GM23338 (cell line): ENCODE measurements around the gene TBC1D16. TPM values are rescaled to one million over a fixed set of nuclear protein-coding genes. Genes with fewer than 3 reads are reported as not detected.

ENCODE experiments used
- ATAC-seq: fragments of 200-7000 bp; cut with Tn5 transposase; 3 replicates; pipeline ENCODE4 v1.9.1; 2020
- DNase-seq: peaks from one replicate; pipeline ENCODE4 v3.0.0-alpha.2; 2015; ENCODE audit warnings: low spot score
- H2AFZ ChIP-seq: fragments of 200-600 bp; sonication (generic); 2 replicates; pipeline ENCODE4 v1.8.0; 2016; ENCODE audit warnings: antibody characterized with exemption, mild to moderate bottlenecking, moderate library complexity
- H3F3A ChIP-seq: fragments of 200-600 bp; sonication (generic); replicated peaks from 2 replicates; pipeline ENCODE4 v1.8.0; 2017; ENCODE audit warnings: antibody characterized with exemption, mixed run types, low read depth
- H3K27ac ChIP-seq: fragments of 200-600 bp; sonication (generic); 2 replicates; pipeline ENCODE4 v1.6.1; 2016; ENCODE audit warnings: low read depth
- H3K27me3 ChIP-seq: fragments of 200-600 bp; sonication (generic); 2 replicates; pipeline ENCODE4 v1.8.0; 2016; ENCODE audit warnings: mild to moderate bottlenecking, mixed run types, moderate library complexity; ENCODE audit not compliant: insufficient read depth
- H3K36me3 ChIP-seq: fragments of 200-600 bp; sonication (generic); 2 replicates; pipeline ENCODE4 v1.8.0; 2016; ENCODE audit warnings: mild to moderate bottlenecking; ENCODE audit not compliant: insufficient read depth
- H3K4me1 ChIP-seq: fragments of 200-600 bp; sonication (generic); 2 replicates; pipeline ENCODE4 v1.8.0; 2016; ENCODE audit warnings: mild to moderate bottlenecking, moderate library complexity; ENCODE audit not compliant: insufficient read depth
- H3K4me2 ChIP-seq: fragments of 200-600 bp; sonication (generic); 2 replicates; pipeline ENCODE4 v1.7.1; 2017; ENCODE audit warnings: mixed run types
- H3K4me3 ChIP-seq: fragments of 200-600 bp; sonication (generic); 2 replicates; pipeline ENCODE4 v1.6.1; 2016; ENCODE audit warnings: mixed run types
- H3K79me2 ChIP-seq: fragments of 200-600 bp; sonication (generic); replicated peaks from 2 replicates; pipeline ENCODE4 v1.8.0; 2017; ENCODE audit warnings: mild to moderate bottlenecking; ENCODE audit not compliant: insufficient read depth
- H3K9me2 ChIP-seq: fragments of 200-600 bp; sonication (generic); 2 replicates; pipeline ENCODE4 v1.8.0; 2017; ENCODE audit not compliant: insufficient read depth
- H4K20me1 ChIP-seq: fragments of 200-600 bp; sonication (generic); replicated peaks from 2 replicates; pipeline ENCODE4 v1.8.0; 2017; ENCODE audit warnings: mild to moderate bottlenecking; ENCODE audit not compliant: insufficient read depth
- H3K27ac Mint-ChIP-seq: 2 replicates; pipeline ENCODE4 v1.8.0; 2020; ENCODE audit warnings: inconsistent platforms, mild to moderate bottlenecking, moderate library complexity, mixed read lengths
- H3K27me3 Mint-ChIP-seq: 3 replicates; pipeline ENCODE4 v1.8.0; 2022; ENCODE audit warnings: low read depth, mild to moderate bottlenecking, moderate library complexity, mixed read lengths, inconsistent platforms; ENCODE audit not compliant: insufficient read depth, poor library complexity
- H3K36me3 Mint-ChIP-seq: 3 replicates; pipeline ENCODE4 v1.8.0; 2021; ENCODE audit warnings: low read depth, mild to moderate bottlenecking, inconsistent platforms, moderate library complexity, mixed read lengths
- H3K4me1 Mint-ChIP-seq: 3 replicates; pipeline ENCODE4 v1.8.0; 2020; ENCODE audit warnings: mild to moderate bottlenecking, inconsistent platforms, mixed read lengths
- H3K4me3 Mint-ChIP-seq: 3 replicates; pipeline ENCODE4 v1.8.0; 2021; ENCODE audit warnings: moderate library complexity, mild to moderate bottlenecking, inconsistent platforms, mixed read lengths
- H3K9me3 Mint-ChIP-seq: 3 replicates; pipeline ENCODE4 v1.8.0; 2020; ENCODE audit warnings: moderate library complexity, mild to moderate bottlenecking, inconsistent platforms, mixed read lengths
- CREB1 ChIP-seq: fragments of 250-450 bp; sonication (Bioruptor Pico); IDR thresholded peaks from 2 replicates; pipeline ENCODE4 v1.5.0; 2020; ENCODE audit warnings: low read depth, mild to moderate bottlenecking, moderate library complexity
- EZH2 ChIP-seq: fragments of 200-600 bp; sonication (generic); IDR thresholded peaks from one replicate; pipeline ENCODE4 v1.8.0; 2017; ENCODE audit warnings: antibody characterized with exemption, mild to moderate bottlenecking, low read depth; ENCODE audit not compliant: unreplicated experiment
- EZH2phosphoT487 ChIP-seq: fragments of 200-600 bp; sonication (generic); IDR thresholded peaks from one replicate; pipeline ENCODE4 v1.8.1; 2018; ENCODE audit warnings: antibody characterized with exemption; ENCODE audit not compliant: unreplicated experiment
- JUNB ChIP-seq: IDR thresholded peaks from one replicate; pipeline ENCODE4 v1.6.1; 2016; ENCODE audit warnings: antibody characterized with exemption; ENCODE audit not compliant: unreplicated experiment
- NANOG ChIP-seq: IDR thresholded peaks from 2 replicates; pipeline ENCODE4 v1.6.1; 2016; ENCODE audit warnings: antibody characterized with exemption, borderline replicate concordance
- POLR2AphosphoS5 ChIP-seq: IDR thresholded peaks from 2 replicates; pipeline ENCODE4 v1.6.1; 2016; ENCODE audit warnings: antibody characterized with exemption, low read depth
- STAT1 ChIP-seq: IDR thresholded peaks from one replicate; pipeline ENCODE4 v1.6.1; 2016; ENCODE audit warnings: antibody characterized with exemption; ENCODE audit not compliant: unreplicated experiment
- ZNF114 ChIP-seq: fragments of 250-450 bp; sonication (Bioruptor Pico); IDR thresholded peaks from 2 replicates; pipeline ENCODE4 v1.5.0; 2020; ENCODE audit warnings: mild to moderate bottlenecking, moderate library complexity
- ZNF331 ChIP-seq: fragments of 250-450 bp; sonication (Bioruptor Pico); IDR thresholded peaks from 2 replicates; pipeline ENCODE4 v1.5.0; 2020; ENCODE audit warnings: low read depth, mild to moderate bottlenecking, moderate library complexity
- polyA plus RNA-seq: library from polyadenylated mRNA; unstranded; fragments of >200 nt; fragmentation: Nextera tagmentation; extraction: Ambion mirVana; gene quantifications from 2 replicates; pipeline ENCODE4 v1.2.1, GENCODE V29; 2016
- total RNA-seq: library from RNA; depleted of rRNA; stranded (reverse); fragments of >200 nt; shearing (Covaris generic); gene quantifications from 2 replicates; pipeline ENCODE4 v1.2.3, GENCODE V29; 2014
- TF ChIP-seq, protein P1 (sequence below): fragments of 250-450 bp; sonication (Bioruptor Pico); IDR thresholded peaks from 2 replicates; pipeline ENCODE4 v1.5.0; 2020; ENCODE audit warnings: mild to moderate bottlenecking, moderate library complexity
- TF ChIP-seq, protein P2 (sequence below), 2 experiments: fragments of 200-600 bp in 1 of 2; sonication (generic) in 1 of 2; conservative IDR thresholded peaks; 2 replicates each; pipeline versions ENCODE4 v1.5.1 to v1.6.1; 2016 to 2017; ENCODE audit warnings: antibody characterized with exemption in 2 of 2, low read depth in 2 of 2, mild to moderate bottlenecking in 2 of 2, moderate library complexity in 1 of 2
- TF ChIP-seq, protein P3 (sequence below): IDR thresholded peaks from 2 replicates; pipeline ENCODE4 v1.6.1; 2016; ENCODE audit warnings: antibody characterized with exemption
- TF ChIP-seq, protein P4 (sequence below): IDR thresholded peaks from one replicate; pipeline ENCODE4 v1.6.1; 2018; ENCODE audit warnings: antibody characterized with exemption; ENCODE audit not compliant: unreplicated experiment

The TBC1D16 gene
- total and polyA plus RNA-seq, 2 experiments from 2014 or later = 16.7 to 104 TPM

DNA sequence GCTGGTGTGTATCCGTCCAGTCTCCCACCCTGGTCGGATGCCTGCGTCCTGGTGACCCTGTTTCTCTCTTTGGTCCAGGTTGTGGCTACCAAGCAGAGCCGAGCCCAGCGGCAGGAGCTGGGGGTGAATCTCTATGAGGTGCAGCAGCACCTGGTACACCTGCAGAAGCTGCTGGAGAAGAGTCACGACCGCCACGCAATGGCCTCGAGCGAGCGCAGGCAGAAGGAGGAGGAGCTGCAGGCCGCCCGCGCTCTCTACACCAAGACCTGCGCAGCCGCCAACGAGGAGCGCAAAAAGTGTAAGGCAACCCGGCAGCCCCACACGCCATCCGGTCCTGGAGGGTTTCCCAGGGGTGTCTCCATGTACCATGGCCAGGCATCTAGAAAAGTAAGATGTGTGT lies 14.3 kb upstream of the TBC1D16 start:
- Mint-ChIP-seq H3K9me3 (no peaks in the 10 kb centered on the region), H3K36me3 (peaks cover 12% of the 10 kb centered on the region; the same call in 1 of the 3 replicates), H3K4me1 (peaks cover 14% of the 10 kb centered on the region), H3K4me3 (no peak overlapping the region), H3K27ac (no peak overlapping the region), H3K27me3 (peaks cover 7% of the 10 kb centered on the region)
- Histone ChIP-seq H4K20me1 (no peaks in the 10 kb centered on the region), H3K27me3 (no peaks in the 10 kb centered on the region), H3K4me3 (no peak overlapping the region), H3K27ac (no peak overlapping the region), H3K36me3 (no peaks in the 10 kb centered on the region), H3F3A (no peaks in the 10 kb centered on the region), H3K79me2 (no peaks in the 10 kb centered on the region), H3K9me2 (no peaks in the 10 kb centered on the region), H2AFZ (no peak overlapping the region), H3K4me1 (no peaks in the 10 kb centered on the region; the same call in 1 of the 2 replicates), H3K4me2 (no peak overlapping the region)
- TF ChIP-seq, protein P1, sequence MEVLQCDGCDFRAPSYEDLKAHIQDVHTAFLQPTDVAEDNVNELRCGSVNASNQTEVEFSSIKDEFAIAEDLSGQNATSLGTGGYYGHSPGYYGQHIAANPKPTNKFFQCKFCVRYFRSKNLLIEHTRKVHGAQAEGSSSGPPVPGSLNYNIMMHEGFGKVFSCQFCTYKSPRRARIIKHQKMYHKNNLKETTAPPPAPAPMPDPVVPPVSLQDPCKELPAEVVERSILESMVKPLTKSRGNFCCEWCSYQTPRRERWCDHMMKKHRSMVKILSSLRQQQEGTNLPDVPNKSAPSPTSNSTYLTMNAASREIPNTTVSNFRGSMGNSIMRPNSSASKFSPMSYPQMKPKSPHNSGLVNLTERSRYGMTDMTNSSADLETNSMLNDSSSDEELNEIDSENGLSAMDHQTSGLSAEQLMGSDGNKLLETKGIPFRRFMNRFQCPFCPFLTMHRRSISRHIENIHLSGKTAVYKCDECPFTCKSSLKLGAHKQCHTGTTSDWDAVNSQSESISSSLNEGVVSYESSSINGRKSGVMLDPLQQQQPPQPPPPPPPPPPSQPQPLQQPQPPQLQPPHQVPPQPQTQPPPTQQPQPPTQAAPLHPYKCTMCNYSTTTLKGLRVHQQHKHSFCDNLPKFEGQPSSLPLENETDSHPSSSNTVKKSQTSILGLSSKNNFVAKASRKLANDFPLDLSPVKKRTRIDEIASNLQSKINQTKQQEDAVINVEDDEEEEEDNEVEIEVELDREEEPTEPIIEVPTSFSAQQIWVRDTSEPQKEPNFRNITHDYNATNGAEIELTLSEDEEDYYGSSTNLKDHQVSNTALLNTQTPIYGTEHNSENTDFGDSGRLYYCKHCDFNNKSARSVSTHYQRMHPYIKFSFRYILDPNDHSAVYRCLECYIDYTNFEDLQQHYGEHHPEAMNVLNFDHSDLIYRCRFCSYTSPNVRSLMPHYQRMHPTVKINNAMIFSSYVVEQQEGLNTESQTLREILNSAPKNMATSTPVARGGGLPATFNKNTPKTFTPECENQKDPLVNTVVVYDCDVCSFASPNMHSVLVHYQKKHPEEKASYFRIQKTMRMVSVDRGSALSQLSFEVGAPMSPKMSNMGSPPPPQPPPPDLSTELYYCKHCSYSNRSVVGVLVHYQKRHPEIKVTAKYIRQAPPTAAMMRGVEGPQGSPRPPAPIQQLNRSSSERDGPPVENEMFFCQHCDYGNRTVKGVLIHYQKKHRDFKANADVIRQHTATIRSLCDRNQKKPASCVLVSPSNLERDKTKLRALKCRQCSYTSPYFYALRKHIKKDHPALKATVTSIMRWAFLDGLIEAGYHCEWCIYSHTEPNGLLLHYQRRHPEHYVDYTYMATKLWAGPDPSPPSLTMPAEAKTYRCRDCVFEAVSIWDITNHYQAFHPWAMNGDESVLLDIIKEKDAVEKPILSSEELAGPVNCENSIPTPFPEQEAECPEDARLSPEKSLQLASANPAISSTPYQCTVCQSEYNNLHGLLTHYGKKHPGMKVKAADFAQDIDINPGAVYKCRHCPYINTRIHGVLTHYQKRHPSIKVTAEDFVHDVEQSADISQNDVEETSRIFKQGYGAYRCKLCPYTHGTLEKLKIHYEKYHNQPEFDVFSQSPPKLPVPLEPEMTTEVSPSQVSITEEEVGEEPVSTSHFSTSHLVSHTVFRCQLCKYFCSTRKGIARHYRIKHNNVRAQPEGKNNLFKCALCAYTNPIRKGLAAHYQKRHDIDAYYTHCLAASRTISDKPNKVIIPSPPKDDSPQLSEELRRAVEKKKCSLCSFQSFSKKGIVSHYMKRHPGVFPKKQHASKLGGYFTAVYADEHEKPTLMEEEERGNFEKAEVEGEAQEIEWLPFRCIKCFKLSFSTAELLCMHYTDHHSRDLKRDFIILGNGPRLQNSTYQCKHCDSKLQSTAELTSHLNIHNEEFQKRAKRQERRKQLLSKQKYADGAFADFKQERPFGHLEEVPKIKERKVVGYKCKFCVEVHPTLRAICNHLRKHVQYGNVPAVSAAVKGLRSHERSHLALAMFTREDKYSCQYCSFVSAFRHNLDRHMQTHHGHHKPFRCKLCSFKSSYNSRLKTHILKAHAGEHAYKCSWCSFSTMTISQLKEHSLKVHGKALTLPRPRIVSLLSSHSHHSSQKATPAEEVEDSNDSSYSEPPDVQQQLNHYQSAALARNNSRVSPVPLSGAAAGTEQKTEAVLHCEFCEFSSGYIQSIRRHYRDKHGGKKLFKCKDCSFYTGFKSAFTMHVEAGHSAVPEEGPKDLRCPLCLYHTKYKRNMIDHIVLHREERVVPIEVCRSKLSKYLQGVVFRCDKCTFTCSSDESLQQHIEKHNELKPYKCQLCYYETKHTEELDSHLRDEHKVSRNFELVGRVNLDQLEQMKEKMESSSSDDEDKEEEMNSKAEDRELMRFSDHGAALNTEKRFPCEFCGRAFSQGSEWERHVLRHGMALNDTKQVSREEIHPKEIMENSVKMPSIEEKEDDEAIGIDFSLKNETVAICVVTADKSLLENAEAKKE (CRISPR knock-in tag) = no peak
- TF ChIP-seq JUNB = no peak
- TF ChIP-seq, protein P2, sequence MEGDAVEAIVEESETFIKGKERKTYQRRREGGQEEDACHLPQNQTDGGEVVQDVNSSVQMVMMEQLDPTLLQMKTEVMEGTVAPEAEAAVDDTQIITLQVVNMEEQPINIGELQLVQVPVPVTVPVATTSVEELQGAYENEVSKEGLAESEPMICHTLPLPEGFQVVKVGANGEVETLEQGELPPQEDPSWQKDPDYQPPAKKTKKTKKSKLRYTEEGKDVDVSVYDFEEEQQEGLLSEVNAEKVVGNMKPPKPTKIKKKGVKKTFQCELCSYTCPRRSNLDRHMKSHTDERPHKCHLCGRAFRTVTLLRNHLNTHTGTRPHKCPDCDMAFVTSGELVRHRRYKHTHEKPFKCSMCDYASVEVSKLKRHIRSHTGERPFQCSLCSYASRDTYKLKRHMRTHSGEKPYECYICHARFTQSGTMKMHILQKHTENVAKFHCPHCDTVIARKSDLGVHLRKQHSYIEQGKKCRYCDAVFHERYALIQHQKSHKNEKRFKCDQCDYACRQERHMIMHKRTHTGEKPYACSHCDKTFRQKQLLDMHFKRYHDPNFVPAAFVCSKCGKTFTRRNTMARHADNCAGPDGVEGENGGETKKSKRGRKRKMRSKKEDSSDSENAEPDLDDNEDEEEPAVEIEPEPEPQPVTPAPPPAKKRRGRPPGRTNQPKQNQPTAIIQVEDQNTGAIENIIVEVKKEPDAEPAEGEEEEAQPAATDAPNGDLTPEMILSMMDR (conservative IDR thresholded peaks at IDR 0.05; ENCODE audit: low read depth in 2 of 2) = no peak
- TF ChIP-seq, protein P3, sequence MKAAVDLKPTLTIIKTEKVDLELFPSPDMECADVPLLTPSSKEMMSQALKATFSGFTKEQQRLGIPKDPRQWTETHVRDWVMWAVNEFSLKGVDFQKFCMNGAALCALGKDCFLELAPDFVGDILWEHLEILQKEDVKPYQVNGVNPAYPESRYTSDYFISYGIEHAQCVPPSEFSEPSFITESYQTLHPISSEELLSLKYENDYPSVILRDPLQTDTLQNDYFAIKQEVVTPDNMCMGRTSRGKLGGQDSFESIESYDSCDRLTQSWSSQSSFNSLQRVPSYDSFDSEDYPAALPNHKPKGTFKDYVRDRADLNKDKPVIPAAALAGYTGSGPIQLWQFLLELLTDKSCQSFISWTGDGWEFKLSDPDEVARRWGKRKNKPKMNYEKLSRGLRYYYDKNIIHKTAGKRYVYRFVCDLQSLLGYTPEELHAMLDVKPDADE = no peak
- TF ChIP-seq EZH2 = no peak
- TF ChIP-seq POLR2AphosphoS5 = no peak
- TF ChIP-seq ZNF114 (CRISPR knock-in tag) = no peak
- TF ChIP-seq, protein P4, sequence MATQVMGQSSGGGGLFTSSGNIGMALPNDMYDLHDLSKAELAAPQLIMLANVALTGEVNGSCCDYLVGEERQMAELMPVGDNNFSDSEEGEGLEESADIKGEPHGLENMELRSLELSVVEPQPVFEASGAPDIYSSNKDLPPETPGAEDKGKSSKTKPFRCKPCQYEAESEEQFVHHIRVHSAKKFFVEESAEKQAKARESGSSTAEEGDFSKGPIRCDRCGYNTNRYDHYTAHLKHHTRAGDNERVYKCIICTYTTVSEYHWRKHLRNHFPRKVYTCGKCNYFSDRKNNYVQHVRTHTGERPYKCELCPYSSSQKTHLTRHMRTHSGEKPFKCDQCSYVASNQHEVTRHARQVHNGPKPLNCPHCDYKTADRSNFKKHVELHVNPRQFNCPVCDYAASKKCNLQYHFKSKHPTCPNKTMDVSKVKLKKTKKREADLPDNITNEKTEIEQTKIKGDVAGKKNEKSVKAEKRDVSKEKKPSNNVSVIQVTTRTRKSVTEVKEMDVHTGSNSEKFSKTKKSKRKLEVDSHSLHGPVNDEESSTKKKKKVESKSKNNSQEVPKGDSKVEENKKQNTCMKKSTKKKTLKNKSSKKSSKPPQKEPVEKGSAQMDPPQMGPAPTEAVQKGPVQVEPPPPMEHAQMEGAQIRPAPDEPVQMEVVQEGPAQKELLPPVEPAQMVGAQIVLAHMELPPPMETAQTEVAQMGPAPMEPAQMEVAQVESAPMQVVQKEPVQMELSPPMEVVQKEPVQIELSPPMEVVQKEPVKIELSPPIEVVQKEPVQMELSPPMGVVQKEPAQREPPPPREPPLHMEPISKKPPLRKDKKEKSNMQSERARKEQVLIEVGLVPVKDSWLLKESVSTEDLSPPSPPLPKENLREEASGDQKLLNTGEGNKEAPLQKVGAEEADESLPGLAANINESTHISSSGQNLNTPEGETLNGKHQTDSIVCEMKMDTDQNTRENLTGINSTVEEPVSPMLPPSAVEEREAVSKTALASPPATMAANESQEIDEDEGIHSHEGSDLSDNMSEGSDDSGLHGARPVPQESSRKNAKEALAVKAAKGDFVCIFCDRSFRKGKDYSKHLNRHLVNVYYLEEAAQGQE = no peak
- TF ChIP-seq STAT1 = no peak
- TF ChIP-seq CREB1 (CRISPR knock-in tag) = no peak
- no peak for TF ChIP-seq EZH2phosphoT487
- no peak for TF ChIP-seq NANOG
- no peak for TF ChIP-seq ZNF331
- DNase-seq = no peak
- no peak for ATAC-seq
